Prostate gland (tissue), 2 donors: ENCODE results near the gene ZNF394. TPM values are rescaled to one million over a fixed set of nuclear protein-coding genes. Genes with fewer than 3 reads are reported as not detected.
"Not testable (repeated sequence)": the region's sequence is repeated elsewhere in the genome, so short reads cannot be mapped to it uniquely, and the experiment has no call there.

ENCODE experiments used
- DNase-seq: peaks from one replicate; pipeline ENCODE4 v3.0.0-alpha.2; 2019; ENCODE audit warnings: low spot score
- H3K27ac ChIP-seq, 2 donors: fragments of 200-600 bp; sonication (generic); 2 replicates each; pipeline ENCODE4 v1.5.1; 2017 to 2019
- H3K27me3 ChIP-seq: fragments of 200-600 bp; sonication (generic); replicated peaks from 2 replicates; pipeline ENCODE4 v1.5.1; 2019; ENCODE audit not compliant: insufficient read depth
- H3K36me3 ChIP-seq, 2 donors: fragments of 200-600 bp; sonication (generic); 1 replicate in 1 of 2; 2 replicates in 1 of 2; pipeline versions ENCODE4 v1.5.1 to v1.8.1; 2017 to 2019
- H3K4me1 ChIP-seq: fragments of 200-600 bp; sonication (generic); replicated peaks from 2 replicates; pipeline ENCODE4 v1.5.1; 2019
- H3K4me3 ChIP-seq, 2 donors: fragments of 200-600 bp; sonication (generic); 2 replicates each; pipeline ENCODE4 v1.5.1; 2017 to 2019
- H3K9me3 ChIP-seq: fragments of 200-600 bp; sonication (generic); 2 replicates; pipeline ENCODE4 v1.5.1; 2017
- CTCF ChIP-seq, 4 experiments: fragments of 200-600 bp in 2 of 4; fragments of 450-650 bp in 2 of 4; sonication (generic) in 2 of 4; IDR thresholded peaks; 1 replicate in 3 of 4; 2 replicates in 1 of 4; pipeline ENCODE4 v1.5.1; 2016 to 2019; ENCODE audit warnings: antibody characterized with exemption in 4 of 4, mild to moderate bottlenecking in 2 of 4, moderate library complexity in 2 of 4
- POLR2A ChIP-seq: fragments of 450-650 bp; IDR thresholded peaks from one replicate; pipeline ENCODE4 v1.6.1; 2016; ENCODE audit warnings: antibody characterized with exemption, mild to moderate bottlenecking
- POLR2AphosphoS5 ChIP-seq: sonication (generic); formaldehyde crosslinking; IDR thresholded peaks from one replicate; pipeline ENCODE4 v1.6.1; 2017; ENCODE audit warnings: antibody characterized with exemption
- WGBS: methylation state at CpG from one replicate; pipeline ENCODE4 v1.1.5; 2018; 5-methylcytosine and 5-hydroxymethylcytosine counted together
- intact Hi-C: fragments of 100-400 bp; cut with DNase I; formaldehyde crosslinking; loops from one replicate; pipeline ENCODE4 v1.14.2; 2022
- total RNA-seq, 2 donors: library from RNA; depleted of rRNA; stranded (reverse); fragments of >200 nt; gene quantifications; one replicate each; pipeline ENCODE4 v1.1.0, GENCODE V29; 2016

The ZNF394 gene
- total RNA-seq, 2 donors from 2014 or later: 37.4 to 37.8 TPM

DNA sequence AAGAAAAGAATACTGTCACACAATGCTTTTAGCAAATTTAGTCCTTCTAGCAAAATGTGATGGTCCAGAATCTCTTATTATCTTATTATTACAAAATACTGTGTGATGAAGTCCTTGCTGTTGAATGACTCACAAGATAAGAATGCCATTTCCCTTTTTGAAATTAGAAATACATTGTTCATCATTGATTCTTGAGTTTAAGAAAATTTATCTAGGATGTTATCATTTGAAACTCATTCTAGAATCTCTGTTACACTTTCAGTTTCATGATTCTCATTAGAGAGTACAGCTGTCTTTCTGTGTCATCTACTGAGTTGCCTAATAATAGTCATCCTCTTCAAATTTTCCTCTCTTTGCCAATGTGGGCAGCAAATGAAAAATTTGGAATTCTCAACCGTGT is 14.0 kb upstream of the ZNF394 start:
- Histone ChIP-seq H3K4me3 (no peak overlapping the region), H3K9me3 (no peaks in the 10 kb centered on the region), H3K27me3 (no peaks in the 10 kb centered on the region), H3K4me1 (no peaks in the 10 kb centered on the region), H3K36me3 (peaks cover 6% of the 10 kb centered on the region in 2 donors), H3K27ac (no peak overlapping the region)
- 94% methylated on average over 1 of the region's 1 CpG for WGBS
- TF ChIP-seq POLR2A: no peak
- TF ChIP-seq CTCF (IDR thresholded peaks at IDR 0.05): no peak
- TF ChIP-seq POLR2AphosphoS5: no peak
- intact Hi-C loops: no loop called here
- no peak for DNase-seq

GRCh38 chr7:99505324-99505662 is 5.2 kb upstream of the ZNF394 start:
- H3K4me3 ChIP-seq: peak overlapping the region; percentile 51 to 72
- H3K27ac ChIP-seq: peak overlapping the region; percentile 82 to 95
- peaks cover 19% of the 10 kb centered on the region for H3K4me1 ChIP-seq
- no peaks in the 10 kb centered on the region for H3K27me3 ChIP-seq
- intact Hi-C loops: loop anchor here (5.0 kb wide), 1 partner anchor 112 kb away; the partner anchor contains the start of gene ZSCAN25
- H3K9me3 ChIP-seq: no peaks in the 10 kb centered on the region
- 6% methylated on average over 11 of the region's 11 CpGs for WGBS
- no peak for DNase-seq
- TF ChIP-seq POLR2AphosphoS5 (no peak), POLR2A (no peak), CTCF (IDR thresholded peaks at IDR 0.05) (no peak)
- H3K36me3 ChIP-seq: no peaks in the 10 kb centered on the region

DNA sequence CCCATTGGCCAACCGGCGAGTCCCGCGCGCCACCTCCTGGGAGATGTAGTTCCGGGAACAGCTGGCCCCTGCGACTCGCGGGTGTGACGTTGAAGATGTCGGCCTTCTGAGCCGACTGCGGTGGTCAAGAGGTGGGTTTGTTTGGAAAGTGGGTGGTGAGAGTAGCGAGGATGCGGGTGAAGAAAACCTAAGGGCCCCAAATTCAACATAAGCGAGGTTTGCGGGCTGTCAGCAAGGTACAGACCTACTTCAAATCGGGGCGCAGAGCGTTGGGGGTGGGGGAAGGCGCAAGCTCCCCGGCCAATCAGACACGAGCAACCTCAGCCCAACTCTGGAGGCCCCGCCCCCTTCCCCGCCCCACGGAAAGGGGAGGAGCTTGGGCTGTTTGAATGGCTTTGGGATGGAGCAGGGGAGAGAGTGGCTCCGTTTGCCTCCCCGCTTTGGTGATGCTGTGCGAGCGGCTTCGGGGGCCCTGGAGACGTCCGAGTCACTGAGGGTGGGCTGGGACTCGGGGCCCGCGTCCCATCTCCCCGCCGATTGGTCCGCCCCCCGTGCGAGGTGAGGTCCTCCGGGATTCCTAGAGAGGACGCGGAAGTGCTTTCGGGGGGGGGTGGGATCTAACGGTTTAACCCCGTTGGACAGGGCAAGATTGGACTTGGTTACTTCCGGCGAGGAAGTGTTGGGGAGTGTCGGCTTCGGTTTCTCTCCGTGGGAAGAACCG is 4.7 kb upstream of the ZNF394 start, which contains the start of gene ZKSCAN5:
TSS of gene ZKSCAN5 (plus strand) at position 60 of the 721 bp plus-strand sequence. CDS start 1,383 bp downstream, outside the sequence.
- WGBS: under 1% methylated on average over 53 of the region's 53 CpGs
- TF ChIP-seq POLR2AphosphoS5 (peak; percentile 57), POLR2A (peak; percentile 27), CTCF (IDR thresholded peaks at IDR 0.05) (peak in 3 of 4 experiments; percentile 37 to 54 (median 44))

GRCh38 chr7:99504281-99504602 is 4.2 kb upstream of the ZNF394 start:
- intact Hi-C loops: loop anchor here (1.0 to 5.0 kb wide), 2 partner anchors 38 to 48 kb away; partner anchors contain the start of genes ATP5MF and FAM200A
- H3K27ac ChIP-seq: peak overlapping the region; percentile 82 to 95
- H3K27me3 ChIP-seq: no peaks in the 10 kb centered on the region
- H3K36me3 ChIP-seq: no peaks in the 10 kb centered on the region
- TF ChIP-seq POLR2A: no peak
- TF ChIP-seq POLR2AphosphoS5: peak; percentile 83
- peak overlapping the region; percentile 51 to 72 for H3K4me3 ChIP-seq
- H3K9me3 ChIP-seq: no peaks in the 10 kb centered on the region
- H3K4me1 ChIP-seq: peaks cover 19% of the 10 kb centered on the region
- WGBS: 12% methylated on average over 14 of the region's 19 CpGs
- DNase-seq: no peak

More for the DNA sequence above, 4.7 kb upstream of the ZNF394 start, which contains the start of gene ZKSCAN5:
- H3K27me3 ChIP-seq: no peaks in the 10 kb centered on the region
- peak; percentile 97 for DNase-seq
- H3K4me3 ChIP-seq: peak within 1 kb of the TSS; percentile 51 to 72
- intact Hi-C loops: loop anchor here (1.0 to 5.0 kb wide), 3 partner anchors 38 to 113 kb away; partner anchors contain the start of genes ATP5MF, FAM200A and ZSCAN25
- peaks cover 19% of the 10 kb centered on the region for H3K4me1 ChIP-seq
- H3K9me3 ChIP-seq: no peaks in the 10 kb centered on the region
- H3K36me3 ChIP-seq: no peaks in the 10 kb centered on the region
- H3K27ac ChIP-seq: peak within 1 kb of the TSS; percentile 82 to 95

- not testable (repeated sequence) for H3K9me3 ChIP-seq, H3K36me3 ChIP-seq, H3K27me3 ChIP-seq, H3K4me3 ChIP-seq, H3K27ac ChIP-seq, DNase-seq
- 95% methylated on average over 12 of the region's 12 CpGs for WGBS
- intact Hi-C loops: loop anchor here (5.0 kb wide), 1 partner anchor 51 kb away; the partner anchor contains the start of gene FAM200A
- H3K4me1 ChIP-seq: peaks cover 11% of the 10 kb centered on the region
These were observed 1.2 kb upstream of the ZNF394 start for GRCh38 chr7:99501236-99501635.

- H3K27me3 ChIP-seq: no peaks in the 10 kb centered on the region
- H3K27ac ChIP-seq: peak overlapping the region; percentile 96
- intact Hi-C loops: loop anchor here (5.0 kb wide), 1 partner anchor 52 kb away; the partner anchor contains the start of gene FAM200A
- H3K4me1 ChIP-seq: peaks cover 5% of the 10 kb centered on the region
- DNase-seq: no peak
- peak overlapping the region; percentile 85 to 90 for H3K4me3 ChIP-seq
- H3K9me3 ChIP-seq: no peaks in the 10 kb centered on the region
- no peak for TF ChIP-seq POLR2AphosphoS5
- no peak for TF ChIP-seq CTCF (IDR thresholded peaks at IDR 0.05)
- no peak for TF ChIP-seq POLR2A
- WGBS: 51% methylated on average over 16 of the region's 16 CpGs
- H3K36me3 ChIP-seq: peaks cover 0 to 5% of the 10 kb centered on the region in 2 donors
These were observed 542 bp upstream of the ZNF394 start for GRCh38 chr7:99500637-99501009.
